ENCODE results near the gene MRPL21.

Gene MRPL21

GRCh38 chr11:68946416-68947090, 42.9 kb upstream of the MRPL21 start:
- in situ Hi-C loops (cut with MboI; ENCODE audit: low sequenced_read_pairs, unreplicated experiment): no loop called here
- no peak for DNase-seq (ENCODE audit: low spot score)

GRCh38 chr11:68942751-68943271, 39.2 kb upstream of the MRPL21 start:
- no peak for TF ChIP-seq CTCF (IDR thresholded peaks at IDR 0.05; ENCODE audit: borderline replicate concordance, control extremely low read depth, extremely low read depth, insufficient read depth, missing control alignments)
- peak; percentile 65 for DNase-seq (ENCODE audit: low spot score)
- in situ Hi-C loops (cut with MboI; ENCODE audit: low sequenced_read_pairs, unreplicated experiment): no loop called here

More at GRCh38 chr11:68946416-68947090, 42.9 kb upstream of the MRPL21 start:
- TF ChIP-seq CTCF (IDR thresholded peaks at IDR 0.05; ENCODE audit: borderline replicate concordance, control extremely low read depth, extremely low read depth, insufficient read depth, missing control alignments): no peak

- in situ Hi-C loops (cut with MboI; ENCODE audit: low sequenced_read_pairs, unreplicated experiment): no loop called here
- TF ChIP-seq CTCF (IDR thresholded peaks at IDR 0.05; ENCODE audit: borderline replicate concordance, control extremely low read depth, extremely low read depth, insufficient read depth, missing control alignments): no peak
- peak; percentile 22 for DNase-seq (ENCODE audit: low spot score)
Observed at GRCh38 chr11:68942095-68942620, 38.5 kb upstream of the MRPL21 start.

- in situ Hi-C loops (cut with MboI; ENCODE audit: low sequenced_read_pairs, unreplicated experiment): no loop called here
- no peak for TF ChIP-seq CTCF (IDR thresholded peaks at IDR 0.05; ENCODE audit: borderline replicate concordance, control extremely low read depth, extremely low read depth, insufficient read depth, missing control alignments)
- DNase-seq (ENCODE audit: low spot score): peak; percentile 13
Observed at GRCh38 chr11:68941324-68942094, 37.9 kb upstream of the MRPL21 start.

- no peak for TF ChIP-seq CTCF (IDR thresholded peaks at IDR 0.05; ENCODE audit: borderline replicate concordance, control extremely low read depth, extremely low read depth, insufficient read depth, missing control alignments)
- DNase-seq (ENCODE audit: low spot score): peak; percentile 27
- in situ Hi-C loops (cut with MboI; ENCODE audit: low sequenced_read_pairs, unreplicated experiment): no loop called here
Observed at GRCh38 chr11:68940651-68941323, 37.2 kb upstream of the MRPL21 start.
